ENCODE data around the gene EPM2AIP1. TPM values are rescaled to one million over a fixed set of nuclear protein-coding genes. Genes with fewer than 3 reads are reported as not detected.

The EPM2AIP1 gene
- total RNA-seq, 1 experiment from 2014 or later, result 7.8 TPM

- H3K9me2 ChIP-seq (replicated peaks; ENCODE audit: low read length), result no peaks in the 10 kb centered on the region
- no peaks in the 10 kb centered on the region for H3F3A ChIP-seq (ENCODE audit: low read length, unreplicated experiment)
- peaks cover 63% of the 10 kb centered on the region for H3K79me2 ChIP-seq (ENCODE audit: low read length)
- ChIA-PET POLR2A (ENCODE audit: unreplicated experiment) (interaction anchor here (0.6 to 1.3 kb wide), 6 partner anchors 11 to 1499 kb away, joined by 3 to 7 read pairs (median 4); no protein-coding TSS in a partner anchor), CTCF (interaction anchor here (0.7 to 1.5 kb wide), 4 partner anchors 34 to 219 kb away, joined by 3 to 8 read pairs (median 4); no protein-coding TSS in a partner anchor)
- no peaks in the 10 kb centered on the region for H3K9me3 ChIP-seq (ENCODE audit: low read length)
- no peaks in the 10 kb centered on the region for H3K27me3 ChIP-seq (ENCODE audit: low read length)
- TF ChIP-seq, protein P1, sequence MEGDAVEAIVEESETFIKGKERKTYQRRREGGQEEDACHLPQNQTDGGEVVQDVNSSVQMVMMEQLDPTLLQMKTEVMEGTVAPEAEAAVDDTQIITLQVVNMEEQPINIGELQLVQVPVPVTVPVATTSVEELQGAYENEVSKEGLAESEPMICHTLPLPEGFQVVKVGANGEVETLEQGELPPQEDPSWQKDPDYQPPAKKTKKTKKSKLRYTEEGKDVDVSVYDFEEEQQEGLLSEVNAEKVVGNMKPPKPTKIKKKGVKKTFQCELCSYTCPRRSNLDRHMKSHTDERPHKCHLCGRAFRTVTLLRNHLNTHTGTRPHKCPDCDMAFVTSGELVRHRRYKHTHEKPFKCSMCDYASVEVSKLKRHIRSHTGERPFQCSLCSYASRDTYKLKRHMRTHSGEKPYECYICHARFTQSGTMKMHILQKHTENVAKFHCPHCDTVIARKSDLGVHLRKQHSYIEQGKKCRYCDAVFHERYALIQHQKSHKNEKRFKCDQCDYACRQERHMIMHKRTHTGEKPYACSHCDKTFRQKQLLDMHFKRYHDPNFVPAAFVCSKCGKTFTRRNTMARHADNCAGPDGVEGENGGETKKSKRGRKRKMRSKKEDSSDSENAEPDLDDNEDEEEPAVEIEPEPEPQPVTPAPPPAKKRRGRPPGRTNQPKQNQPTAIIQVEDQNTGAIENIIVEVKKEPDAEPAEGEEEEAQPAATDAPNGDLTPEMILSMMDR (conservative IDR thresholded peaks at IDR 0.05; ENCODE audit: low read depth, low read length), result no peak
- TF ChIP-seq EZH2phosphoT487 (IDR thresholded peaks at IDR 0.05; ENCODE audit: borderline replicate concordance, low read length), result no peak
- no peak for TF ChIP-seq EZH2 (IDR thresholded peaks at IDR 0.05; ENCODE audit: low read length, unreplicated experiment)
- peak within 1 kb of the TSS; percentile 93 for H3K9ac ChIP-seq (ENCODE audit: low read length)
- DNase-seq, result peak; percentile 100
- intact Hi-C loops (cut with micrococcal nuclease), result loop anchor here (1.0 to 2.0 kb wide), 2 partner anchors 35 to 189 kb away; no protein-coding TSS in a partner anchor
- H3K36me3 ChIP-seq (ENCODE audit: low read depth, low read length), result peaks cover 20% of the 10 kb centered on the region
- BruUV-seq (replicated peaks), result TSS peak; percentile 89
- H3K4me2 ChIP-seq (ENCODE audit: low read length), result peak within 1 kb of the TSS; percentile 94
- H3K4me3 ChIP-seq (ENCODE audit: low read length), result peak within 1 kb of the TSS; percentile 83
- peaks cover 36% of the 10 kb centered on the region for H4K20me1 ChIP-seq (ENCODE audit: low read length)
- peak within 1 kb of the TSS; percentile 82 for H3K27ac ChIP-seq (ENCODE audit: low read length)
- H3K4me1 ChIP-seq (ENCODE audit: insufficient read depth, low read length), result peaks cover 33% of the 10 kb centered on the region
- peak; percentile 85 for ATAC-seq
- peak within 1 kb of the TSS; percentile 88 for H2AFZ ChIP-seq (ENCODE audit: low read length)
Measured at GRCh38 chr3:36993326-36994283, 674 bp upstream of the EPM2AIP1 start, which contains the start of gene MLH1. TSS of gene MLH1 (plus strand) at chr3:36993518. CDS start at chr3:36993548, 30 bp downstream.

DNA sequence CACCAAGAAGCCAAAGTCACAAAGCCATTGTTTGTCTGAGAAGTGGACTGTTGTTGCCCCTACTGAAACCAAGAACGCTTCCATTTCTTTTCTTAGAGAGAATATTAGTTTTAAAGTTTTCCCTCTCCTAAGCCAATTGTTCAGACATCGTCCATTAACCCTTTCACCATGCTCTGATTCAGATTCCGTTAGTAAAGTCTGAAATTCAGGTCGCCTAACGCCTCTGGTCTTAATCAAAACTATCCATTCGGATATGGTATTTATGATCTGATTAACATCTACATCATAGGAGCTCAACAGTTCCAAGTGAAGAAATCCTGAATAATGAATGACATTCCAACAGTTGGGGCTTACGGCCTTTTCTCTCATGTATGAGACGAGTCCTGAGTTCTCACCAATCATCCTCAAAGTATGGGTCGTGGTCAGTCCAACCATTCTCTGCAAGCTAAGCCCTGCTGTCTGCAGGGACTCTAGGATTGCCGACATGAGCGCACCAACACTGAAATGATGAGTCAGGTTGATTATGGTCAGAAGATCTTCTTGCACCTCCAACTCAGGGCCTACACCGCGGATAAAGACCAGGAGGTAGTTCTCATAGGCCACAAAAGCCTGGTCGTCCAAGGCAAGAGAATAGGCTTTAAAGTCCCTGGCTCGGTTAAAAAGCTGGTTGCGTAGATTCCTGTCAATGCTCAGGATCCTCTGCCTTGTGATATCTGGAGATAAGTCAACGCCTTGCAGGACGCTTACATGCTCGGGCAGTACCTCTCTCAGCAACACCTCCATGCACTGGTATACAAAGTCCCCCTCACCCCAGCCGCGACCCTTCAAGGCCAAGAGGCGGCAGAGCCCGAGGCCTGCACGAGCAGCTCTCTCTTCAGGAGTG, 767 bp downstream of the EPM2AIP1 start:
- H3K36me3 ChIP-seq (ENCODE audit: low read depth, low read length), result peaks cover 13% of the 10 kb centered on the region; the same call in 1 of the 2 replicates
- peak overlapping the region; percentile 63 for H2AFZ ChIP-seq (ENCODE audit: low read length)
- POLR2A ChIA-PET (ENCODE audit: unreplicated experiment), result interaction anchor here (0.5 to 1.3 kb wide), 6 partner anchors 33 to 1458 kb away, joined by 3 to 7 read pairs (median 4); no protein-coding TSS in a partner anchor
- DNase-seq (peak; percentile 33), ATAC-seq (no peak)
- H3K9ac ChIP-seq (ENCODE audit: low read length), result peak overlapping the region; percentile 90
- BruUV-seq (replicated peaks), result TSS peak; percentile 60
- H3K27me3 ChIP-seq (ENCODE audit: low read length), result no peaks in the 10 kb centered on the region
- CTCF ChIA-PET, result interaction anchor here (0.6 to 1.5 kb wide), 5 partner anchors 10 to 221 kb away, joined by 3 to 8 read pairs (median 5); no protein-coding TSS in a partner anchor
- intact Hi-C loops (cut with micrococcal nuclease), result loop anchor here (2.0 kb wide), 1 partner anchor 191 kb away; no protein-coding TSS in a partner anchor
- no peaks in the 10 kb centered on the region for H3F3A ChIP-seq (ENCODE audit: low read length, unreplicated experiment)
- H3K4me2 ChIP-seq (ENCODE audit: low read length), result peak overlapping the region; percentile 86
- H3K4me3 ChIP-seq (ENCODE audit: low read length), result peak overlapping the region; percentile 83
- peak overlapping the region; percentile 70 for H3K27ac ChIP-seq (ENCODE audit: low read length)
- TF ChIP-seq EZH2phosphoT487 (IDR thresholded peaks at IDR 0.05; ENCODE audit: borderline replicate concordance, low read length) (no peak), EZH2 (IDR thresholded peaks at IDR 0.05; ENCODE audit: low read length, unreplicated experiment) (no peak)
- TF ChIP-seq, protein P1 (conservative IDR thresholded peaks at IDR 0.05; ENCODE audit: low read depth, low read length), result no peak
- H3K4me1 ChIP-seq (ENCODE audit: insufficient read depth, low read length), result peaks cover 33% of the 10 kb centered on the region
- peaks cover 68% of the 10 kb centered on the region for H3K79me2 ChIP-seq (ENCODE audit: low read length)
- peaks cover 44% of the 10 kb centered on the region for H4K20me1 ChIP-seq (ENCODE audit: low read length)
- no peaks in the 10 kb centered on the region for H3K9me3 ChIP-seq (ENCODE audit: low read length)
- no peaks in the 10 kb centered on the region for H3K9me2 ChIP-seq (replicated peaks; ENCODE audit: low read length)
